ENCODE data around the gene ABCC9.

The ABCC9 gene

GRCh38 chr12:21940549-21941505, at the start of gene ABCC9:
ABCC9 (minus strand) TSS chr12:21941426; CDS start chr12:21936674, 4,752 bp downstream.
- no peak for DNase-seq (ENCODE audit: low read depth in 1 of 2, low spot score in 1 of 2)

- no peak for DNase-seq (ENCODE audit: low read depth in 1 of 2, low spot score in 1 of 2)
These were observed 48.7 kb upstream of the ABCC9 start for GRCh38 chr12:21989819-21990412.

- DNase-seq (ENCODE audit: low read depth in 1 of 2, low spot score in 1 of 2), result no peak
These were observed 47.4 kb upstream of the ABCC9 start for GRCh38 chr12:21988619-21989018.

- DNase-seq (ENCODE audit: low read depth in 1 of 2, low spot score in 1 of 2), result no peak
These were observed 46.5 kb upstream of the ABCC9 start for GRCh38 chr12:21987755-21988154.

GRCh38 chr12:21985155-21985554, 43.9 kb upstream of the ABCC9 start:
- no peak for DNase-seq (ENCODE audit: low read depth in 1 of 2, low spot score in 1 of 2)

GRCh38 chr12:21984375-21984774, 43.1 kb upstream of the ABCC9 start:
- DNase-seq (ENCODE audit: low read depth in 1 of 2, low spot score in 1 of 2), result no peak

- no peak for DNase-seq (ENCODE audit: low read depth in 1 of 2, low spot score in 1 of 2)
These were observed 41.9 kb upstream of the ABCC9 start for GRCh38 chr12:21983095-21983494.

- DNase-seq (ENCODE audit: low read depth in 1 of 2, low spot score in 1 of 2), result no peak
These were observed 39.3 kb upstream of the ABCC9 start for GRCh38 chr12:21980544-21980943.

GRCh38 chr12:21975293-21975692, 34.1 kb upstream of the ABCC9 start:
- no peak for DNase-seq (ENCODE audit: low read depth in 1 of 2, low spot score in 1 of 2)

GRCh38 chr12:21973221-21973620, 32.0 kb upstream of the ABCC9 start:
- no peak for DNase-seq (ENCODE audit: low read depth in 1 of 2, low spot score in 1 of 2)

GRCh38 chr12:21972055-21972454, 30.8 kb upstream of the ABCC9 start:
- no peak for DNase-seq (ENCODE audit: low read depth in 1 of 2, low spot score in 1 of 2)

- DNase-seq (ENCODE audit: low read depth in 1 of 2, low spot score in 1 of 2), result no peak
These were observed 30.1 kb upstream of the ABCC9 start for GRCh38 chr12:21971344-21971743.

- DNase-seq (ENCODE audit: low read depth in 1 of 2, low spot score in 1 of 2), result no peak
These were observed 21.6 kb upstream of the ABCC9 start for GRCh38 chr12:21962821-21963220.

- no peak for DNase-seq (ENCODE audit: low read depth in 1 of 2, low spot score in 1 of 2)
These were observed 21.0 kb upstream of the ABCC9 start for GRCh38 chr12:21962236-21962635.

GRCh38 chr12:21950649-21951048, 9.4 kb upstream of the ABCC9 start:
- no peak for DNase-seq (ENCODE audit: low read depth in 1 of 2, low spot score in 1 of 2)

- no peak for DNase-seq (ENCODE audit: low read depth in 1 of 2, low spot score in 1 of 2)
These were observed 7.8 kb upstream of the ABCC9 start for GRCh38 chr12:21949036-21949435.

GRCh38 chr12:21946983-21947382, 5.8 kb upstream of the ABCC9 start:
- DNase-seq (ENCODE audit: low read depth in 1 of 2, low spot score in 1 of 2), result no peak

- no peak for DNase-seq (ENCODE audit: low read depth in 1 of 2, low spot score in 1 of 2)
These were observed 3.8 kb upstream of the ABCC9 start for GRCh38 chr12:21945002-21945401.

GRCh38 chr12:21942377-21942703, 1.1 kb upstream of the ABCC9 start:
- no peak for DNase-seq (ENCODE audit: low read depth in 1 of 2, low spot score in 1 of 2)

GRCh38 chr12:21941506-21942376, 515 bp upstream of the ABCC9 start:
- DNase-seq (ENCODE audit: low read depth in 1 of 2, low spot score in 1 of 2), result no peak

GRCh38 chr12:21939435-21939834, 1.8 kb downstream of the ABCC9 start:
- no peak for DNase-seq (ENCODE audit: low read depth in 1 of 2, low spot score in 1 of 2)

- DNase-seq (ENCODE audit: low read depth in 1 of 2, low spot score in 1 of 2), result no peak
These were observed 2.3 kb downstream of the ABCC9 start for GRCh38 chr12:21938879-21939278.

Measured in activated T-helper 1 cell treated with anti-CD3 and anti-CD28 coated beads, Interleukin-2, amount 50 U/mL, for 16 hours (primary cell).